NOMO-1 treated with DMSO at 0.1 percent for 48 hours (cell line): ENCODE measurements around the gene C1QTNF9.
"Not testable (repeated sequence)": the region's sequence is repeated elsewhere in the genome, so short reads cannot be mapped to it uniquely, and the experiment has no call there.

Experiments used
- DNase-seq: peaks from one replicate; lab custom pipeline; 2025; ENCODE audit not compliant: unreplicated experiment; lab: John Stamatoyannopoulos, UW

C1QTNF9 gene

DNA sequence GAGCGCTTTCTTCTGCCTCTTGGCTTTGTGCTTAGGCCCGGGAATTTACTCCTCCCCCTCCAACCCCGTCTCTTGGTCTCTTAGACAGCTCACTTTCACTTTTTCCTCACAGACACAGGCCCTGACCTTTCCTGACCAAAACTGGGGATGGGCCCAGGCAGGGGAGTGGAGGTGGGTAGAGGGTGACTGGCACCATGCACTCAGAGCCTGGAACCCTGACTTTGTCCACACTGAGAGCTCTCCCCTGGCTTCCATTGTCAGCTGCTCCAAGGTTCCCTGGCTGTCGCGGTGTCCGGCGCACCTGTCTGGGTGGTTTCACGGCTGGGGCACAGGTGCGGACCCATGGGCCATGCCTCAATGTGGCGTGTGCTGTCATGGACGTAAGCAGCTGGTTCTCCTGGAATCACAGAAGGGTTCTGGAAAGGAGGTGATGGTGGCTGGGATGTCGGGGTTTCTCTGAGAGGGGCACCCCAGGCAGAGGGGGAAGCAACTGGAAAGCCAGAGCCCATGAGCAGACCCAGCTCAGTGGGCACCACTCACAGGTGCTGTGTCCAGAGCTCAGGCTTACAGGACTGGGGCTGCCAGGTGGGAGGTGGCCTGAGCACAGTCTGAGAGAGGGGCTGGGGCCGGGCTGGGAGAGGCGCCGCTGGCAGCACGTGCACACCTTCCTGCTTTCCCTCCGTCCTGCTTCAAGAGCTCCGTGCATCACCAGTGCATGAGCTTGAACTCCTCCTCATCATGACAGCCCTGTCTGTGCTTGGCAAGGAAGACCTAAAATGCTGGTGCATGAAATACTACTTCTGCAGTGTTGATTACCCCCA, 28.0 kb upstream of the C1QTNF9 start:
- no peak for DNase-seq

DNA sequence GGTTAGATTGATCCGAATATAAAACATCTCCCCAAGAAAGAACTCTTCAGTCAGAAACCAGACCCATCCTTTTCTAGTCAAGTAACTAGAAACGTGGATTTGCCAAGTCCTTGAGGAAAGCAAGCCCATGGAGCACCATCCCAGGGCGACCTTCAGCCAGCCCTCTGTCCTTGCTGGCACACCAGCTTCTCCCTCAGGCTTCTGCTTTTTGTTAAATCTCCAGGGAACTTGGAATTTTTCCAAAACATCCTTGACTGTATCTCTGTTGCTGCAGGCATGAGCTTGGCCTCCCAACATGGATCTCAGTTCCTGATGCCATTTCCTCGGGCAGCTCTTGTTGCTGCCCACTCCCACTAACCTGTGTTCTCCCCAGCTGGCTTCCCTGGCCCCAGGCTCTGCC, 27.1 kb upstream of the C1QTNF9 start:
- no peak for DNase-seq

DNA sequence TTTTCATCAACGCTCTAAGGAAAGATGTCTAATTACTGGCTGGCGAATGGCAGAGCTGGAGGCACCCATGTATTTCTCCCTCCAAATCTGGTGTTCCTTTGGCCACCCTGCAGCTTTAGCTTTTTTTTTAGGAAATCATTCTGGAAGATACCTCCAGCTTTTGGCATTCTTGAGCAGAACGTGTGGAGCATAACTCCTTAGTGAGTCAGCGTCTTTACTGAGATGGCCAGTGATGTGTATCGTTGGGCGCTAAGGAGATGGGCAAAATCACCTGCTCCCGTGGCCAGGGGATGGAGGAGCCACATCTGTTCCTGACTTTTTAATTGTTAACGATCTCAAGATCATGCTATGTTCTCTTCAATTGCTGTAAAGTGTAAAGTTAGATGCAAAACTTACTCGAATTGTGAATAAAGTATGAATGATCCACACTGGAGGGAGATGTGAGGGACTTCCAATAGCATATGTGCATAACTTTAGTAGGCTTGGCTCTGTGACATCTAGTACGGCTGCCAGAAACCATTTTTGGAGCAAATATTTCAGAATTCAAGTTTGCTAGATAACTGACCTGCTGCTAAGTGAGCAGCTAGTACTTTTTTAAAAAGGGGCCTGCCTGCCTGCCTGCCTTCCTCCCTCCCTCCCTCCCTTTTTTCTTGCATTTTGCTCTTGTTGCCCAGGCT, 24.4 kb upstream of the C1QTNF9 start:
- no peak for DNase-seq

DNA sequence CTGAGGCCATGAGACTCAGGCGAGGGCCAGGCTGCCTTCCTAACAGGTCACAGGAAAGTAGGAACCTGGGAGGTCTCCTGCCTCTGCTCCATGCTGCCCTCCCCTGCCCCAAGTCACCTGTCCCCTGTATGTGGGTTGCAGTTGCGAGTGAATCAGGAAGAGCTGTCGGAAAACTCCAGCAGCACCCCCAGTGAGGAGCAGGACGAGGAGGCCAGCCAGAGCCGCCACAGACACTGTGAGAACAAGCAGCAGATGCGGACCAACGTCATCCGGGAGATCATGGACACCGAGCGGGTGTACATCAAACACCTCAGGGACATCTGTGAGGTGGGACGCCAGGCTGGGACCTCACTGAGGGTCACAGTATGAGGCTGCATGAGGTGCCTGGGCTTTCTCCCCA, 22.8 kb upstream of the C1QTNF9 start:
- no peak for DNase-seq

DNA sequence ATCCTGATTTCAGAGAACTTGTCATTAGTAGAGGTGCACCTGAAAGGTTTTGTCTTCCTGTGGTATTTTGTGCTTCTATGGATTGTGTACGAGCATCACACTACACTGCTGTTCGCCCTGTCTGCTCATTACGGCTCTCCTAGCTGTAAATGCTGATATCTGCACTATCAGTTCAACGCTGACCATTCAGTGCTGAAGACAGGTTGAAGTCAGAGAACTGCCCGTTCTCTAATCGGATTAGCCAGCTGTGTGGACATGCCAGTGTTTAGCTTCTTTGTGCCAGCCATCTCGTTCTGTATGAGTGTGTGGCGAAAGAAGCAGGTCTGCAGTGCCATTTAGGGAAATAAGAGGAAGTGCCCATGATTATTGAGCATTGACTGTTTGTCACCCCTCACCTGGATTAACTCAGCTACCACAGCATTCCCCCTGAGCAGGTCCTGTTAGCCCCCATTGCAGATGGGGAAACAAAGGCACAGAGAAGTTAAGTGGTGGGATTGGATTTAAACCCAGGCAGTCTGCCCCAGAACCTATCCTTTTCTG, 21.6 kb upstream of the C1QTNF9 start:
- peak; percentile 24 for DNase-seq

DNA sequence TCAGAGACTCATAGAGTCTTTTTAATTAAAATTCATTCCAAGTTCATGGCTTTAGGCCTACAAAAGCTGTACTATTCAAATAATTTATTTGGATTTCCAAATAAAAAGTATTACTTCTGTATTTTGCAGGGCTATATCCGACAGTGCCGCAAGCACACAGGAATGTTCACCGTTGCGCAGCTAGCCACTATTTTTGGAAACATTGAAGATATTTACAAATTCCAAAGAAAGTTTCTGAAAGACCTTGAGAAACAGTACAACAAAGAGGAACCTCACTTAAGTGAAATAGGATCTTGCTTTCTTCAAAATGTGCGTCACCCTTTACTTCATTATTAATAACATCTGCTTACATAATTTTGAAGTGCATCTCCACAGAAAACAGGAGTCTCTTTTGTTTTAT, 20.5 kb upstream of the C1QTNF9 start:
- DNase-seq = peak; percentile 77

DNA sequence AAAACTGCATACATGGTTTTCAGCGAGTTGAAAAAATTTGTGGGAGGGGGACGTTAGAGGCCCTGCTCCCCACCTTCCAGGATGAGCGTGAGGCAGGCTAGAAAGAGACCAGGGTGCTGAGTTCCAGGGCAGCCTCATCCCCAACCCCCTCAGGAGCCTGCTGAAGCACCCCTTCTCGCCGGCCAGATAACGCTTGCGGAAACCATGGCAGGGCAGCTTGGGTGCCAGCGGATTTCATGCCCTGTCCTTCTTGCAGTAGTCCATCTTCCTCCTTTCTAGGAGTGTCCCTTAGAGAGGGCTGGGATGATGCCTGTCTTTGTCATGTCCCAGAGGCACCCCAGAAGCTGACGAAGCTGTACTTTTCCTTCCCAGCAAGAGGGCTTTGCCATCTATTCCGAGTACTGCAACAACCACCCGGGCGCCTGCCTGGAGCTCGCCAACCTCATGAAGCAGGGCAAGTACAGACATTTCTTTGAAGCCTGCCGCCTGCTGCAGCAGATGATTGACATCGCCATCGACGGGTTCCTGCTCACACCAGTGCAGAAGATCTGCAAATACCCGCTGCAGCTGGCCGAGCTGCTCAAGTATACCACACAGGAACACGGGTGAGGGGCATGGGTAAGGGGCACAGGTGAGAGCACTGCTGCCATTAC, 19.0 kb upstream of the C1QTNF9 start:
- no peak for DNase-seq

DNA sequence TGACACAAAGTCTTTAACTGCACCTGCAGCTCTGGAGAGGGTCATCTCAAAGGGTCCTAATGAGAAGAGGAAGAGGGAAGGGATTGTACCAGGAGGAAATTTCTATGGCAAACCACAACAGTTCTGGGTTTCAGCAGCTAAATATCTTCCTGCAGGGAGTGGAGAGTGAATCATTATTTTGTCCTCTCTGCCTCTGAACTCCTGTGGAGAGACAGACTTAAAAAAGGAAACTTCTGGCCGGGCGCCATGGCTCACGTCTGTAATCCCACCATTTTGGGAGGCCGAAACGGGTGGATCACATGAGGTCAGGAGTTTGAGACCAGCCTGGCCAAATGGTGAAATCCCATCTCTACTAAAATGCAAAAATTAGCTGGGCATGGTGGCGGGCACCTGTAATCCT, 16.9 kb upstream of the C1QTNF9 start:
- no peak for DNase-seq

DNA sequence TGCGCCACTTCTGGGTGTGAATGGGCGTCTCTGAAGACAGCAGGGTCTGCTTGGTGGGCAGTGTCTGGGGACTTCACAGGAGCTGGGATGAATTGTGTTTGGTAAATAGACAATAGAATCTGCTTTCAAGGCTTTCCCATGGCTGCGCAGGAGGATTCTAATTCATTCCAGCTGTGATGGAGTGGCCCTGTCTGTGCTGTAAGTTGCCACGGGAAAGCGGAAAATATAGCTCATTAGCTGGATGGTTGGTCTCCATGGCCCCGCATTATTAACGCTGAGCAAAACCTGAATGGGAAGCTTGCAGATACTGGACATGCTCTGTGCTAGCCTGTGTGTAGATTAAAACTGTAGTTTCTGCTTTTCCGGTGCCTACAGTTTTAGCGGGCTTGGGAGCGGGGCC, 15.6 kb upstream of the C1QTNF9 start:
- DNase-seq = no peak

DNA sequence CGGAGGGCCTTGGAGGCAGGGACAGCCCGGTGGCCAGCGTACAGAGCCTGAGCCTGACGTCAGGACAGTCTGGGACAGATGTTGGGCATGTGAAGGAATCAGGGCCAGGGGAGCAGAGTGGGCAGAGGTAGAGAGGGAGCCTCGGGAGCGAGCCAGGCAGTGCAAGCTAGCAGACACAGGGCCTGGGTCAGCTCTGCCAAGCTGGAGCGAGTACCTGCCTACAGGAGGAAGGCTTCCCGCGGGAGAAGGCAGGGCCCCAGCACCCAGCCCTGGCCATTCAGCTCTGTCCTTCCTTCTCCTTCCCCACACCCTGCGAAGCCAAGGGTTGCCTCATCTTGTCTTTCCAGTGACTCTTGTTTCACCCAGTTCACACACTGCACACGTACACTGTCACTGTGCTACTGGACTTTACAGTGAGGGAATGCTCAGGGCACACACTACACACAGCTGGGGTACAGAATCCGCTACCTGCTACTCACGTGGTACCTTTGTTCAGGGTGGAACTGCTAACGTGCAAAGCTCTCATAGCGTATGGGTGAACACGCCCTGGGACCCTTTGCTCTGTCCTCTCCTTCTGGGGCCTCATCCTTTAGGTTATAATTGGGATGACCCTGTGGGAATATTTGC, 9.8 kb upstream of the C1QTNF9 start:
- DNase-seq = no peak

DNA sequence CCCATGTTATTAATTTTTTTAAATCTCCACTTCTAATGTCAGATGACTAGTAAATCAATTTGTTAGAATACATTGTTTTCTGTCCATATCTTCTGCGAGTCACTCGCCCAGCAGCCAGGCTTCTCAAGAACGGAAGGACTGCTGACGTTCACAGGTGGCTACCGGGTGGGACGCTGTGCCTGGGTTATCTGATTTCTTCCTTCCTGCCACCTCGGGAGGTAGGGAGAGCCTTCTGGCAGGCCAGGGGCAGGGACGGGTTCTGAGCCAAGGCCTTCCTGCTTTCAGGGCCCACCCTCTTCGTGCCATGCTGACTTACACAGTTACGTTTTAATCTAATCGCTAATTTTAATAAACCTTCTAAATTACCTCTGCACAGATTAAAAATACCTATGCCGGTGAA, 7.9 kb upstream of the C1QTNF9 start:
- DNase-seq = no peak

DNA sequence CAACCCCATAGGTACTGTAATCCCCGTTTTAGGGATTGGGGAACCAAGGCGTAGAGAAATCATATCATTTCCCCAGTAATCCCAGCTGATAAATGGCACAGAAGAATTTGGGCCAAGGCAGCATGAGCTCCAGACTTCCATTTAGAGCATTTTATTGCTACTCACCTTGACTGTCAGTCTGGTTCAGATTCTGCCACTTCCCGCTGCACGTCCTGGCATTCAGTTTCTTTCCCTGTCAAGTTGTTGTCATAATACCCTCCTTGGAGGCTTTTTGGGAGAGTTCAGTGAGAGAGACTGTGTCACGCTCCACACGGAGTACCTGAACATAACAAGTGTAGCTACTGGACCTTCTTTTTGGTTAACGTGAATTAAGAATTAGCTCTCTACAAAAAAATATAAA, 7.5 kb upstream of the C1QTNF9 start:
- no peak for DNase-seq

DNA sequence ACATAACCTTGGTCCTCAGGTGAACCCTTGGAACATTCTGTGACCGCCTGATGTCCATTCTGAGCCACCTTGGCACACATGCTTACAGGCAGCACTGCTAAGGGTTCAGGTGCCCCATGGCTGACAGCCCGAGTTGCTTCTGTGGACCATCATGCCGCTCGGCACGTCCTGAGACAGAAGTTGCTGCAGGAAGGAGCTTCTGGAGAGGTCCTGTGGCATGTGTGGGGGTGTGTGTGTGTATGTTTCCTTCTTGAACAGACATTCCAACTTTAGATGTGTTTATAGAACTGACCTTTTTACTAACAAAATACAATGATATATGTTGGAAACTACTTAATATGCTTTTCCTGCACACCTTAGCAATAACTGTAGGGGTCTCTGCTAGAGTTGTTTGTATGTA, 4.8 kb upstream of the C1QTNF9 start:
- DNase-seq = no peak

DNA sequence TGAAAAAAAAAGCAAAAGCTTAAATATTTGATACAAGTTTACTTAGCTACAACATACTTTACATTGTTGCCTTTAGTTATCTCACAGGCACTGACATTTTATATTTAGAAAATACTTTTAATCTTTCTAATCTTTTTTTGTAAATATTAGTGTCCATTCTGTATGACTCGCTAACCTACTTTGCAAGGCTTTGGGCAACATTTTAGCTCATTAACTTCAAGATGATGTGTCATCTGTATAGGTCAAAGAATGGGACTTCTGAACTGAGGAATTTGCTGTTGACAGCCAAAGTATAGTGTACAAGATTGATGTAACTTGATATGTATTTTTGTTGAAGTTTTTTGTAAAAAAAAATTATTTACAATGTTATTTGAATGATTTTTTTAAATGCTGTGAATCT, 2.7 kb upstream of the C1QTNF9 start:
- DNase-seq = no peak

DNA sequence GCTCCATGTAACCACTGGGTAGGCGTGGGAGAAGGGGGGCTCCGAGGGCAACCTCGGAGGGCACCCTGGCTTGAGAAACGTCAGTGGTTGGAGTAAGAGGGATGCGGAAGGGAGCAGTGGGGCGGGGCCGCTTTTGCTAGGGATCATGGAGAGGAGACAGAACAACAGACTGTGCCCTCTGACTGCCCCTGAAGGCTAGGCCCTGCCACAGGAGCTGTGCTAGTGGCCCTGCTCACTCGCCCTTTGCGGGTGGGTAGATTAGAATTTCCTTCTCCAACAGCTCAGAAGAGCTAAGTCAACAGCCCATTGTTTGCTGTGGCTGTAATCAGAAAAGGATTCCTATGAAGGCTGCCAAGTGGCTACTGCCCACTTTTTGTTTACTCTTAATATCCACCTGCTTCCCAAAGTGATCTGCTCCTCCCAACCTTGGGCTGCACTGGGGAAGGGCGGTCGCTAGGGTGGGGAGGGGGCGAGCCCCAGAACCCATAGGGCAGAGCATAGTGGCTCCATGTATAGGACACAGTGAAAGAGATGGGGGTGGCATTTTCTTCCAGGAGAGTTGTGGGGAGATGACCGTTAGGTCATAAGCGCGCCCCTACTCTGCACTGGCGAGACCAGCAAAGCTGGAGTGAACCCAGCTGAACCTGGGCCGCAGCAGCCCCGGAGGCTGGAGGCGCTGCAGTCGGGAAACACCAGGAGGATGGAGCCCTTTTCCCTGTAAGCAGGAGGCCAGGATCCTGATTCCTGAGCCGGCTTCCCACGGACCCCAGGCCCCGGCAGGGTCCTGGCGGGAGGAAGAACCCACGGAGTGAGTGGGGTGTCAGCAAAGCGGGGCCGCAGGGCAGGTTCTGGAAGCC, 1.9 kb upstream of the C1QTNF9 start:
- no peak for DNase-seq

DNA sequence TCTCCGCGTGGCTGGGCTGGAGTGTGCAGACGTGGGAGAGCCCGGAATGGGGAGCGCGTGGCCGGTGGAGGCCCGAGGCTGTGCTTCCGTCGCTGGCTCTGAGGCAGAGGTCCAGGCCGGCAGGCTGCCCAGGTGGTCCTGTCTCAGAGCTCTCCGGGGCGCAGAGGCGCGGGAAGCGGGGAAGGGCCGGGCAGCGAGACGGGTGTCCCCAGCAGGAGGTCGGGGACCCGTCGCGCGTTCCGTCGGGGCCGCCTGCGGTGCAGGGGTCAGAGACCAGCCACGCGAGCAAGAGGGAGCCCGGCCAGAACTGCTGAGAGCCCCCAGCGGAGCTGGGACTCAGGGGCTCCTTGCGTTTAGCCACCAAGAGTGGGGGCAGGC, 1.3 kb upstream of the C1QTNF9 start:
- DNase-seq = no peak

DNA sequence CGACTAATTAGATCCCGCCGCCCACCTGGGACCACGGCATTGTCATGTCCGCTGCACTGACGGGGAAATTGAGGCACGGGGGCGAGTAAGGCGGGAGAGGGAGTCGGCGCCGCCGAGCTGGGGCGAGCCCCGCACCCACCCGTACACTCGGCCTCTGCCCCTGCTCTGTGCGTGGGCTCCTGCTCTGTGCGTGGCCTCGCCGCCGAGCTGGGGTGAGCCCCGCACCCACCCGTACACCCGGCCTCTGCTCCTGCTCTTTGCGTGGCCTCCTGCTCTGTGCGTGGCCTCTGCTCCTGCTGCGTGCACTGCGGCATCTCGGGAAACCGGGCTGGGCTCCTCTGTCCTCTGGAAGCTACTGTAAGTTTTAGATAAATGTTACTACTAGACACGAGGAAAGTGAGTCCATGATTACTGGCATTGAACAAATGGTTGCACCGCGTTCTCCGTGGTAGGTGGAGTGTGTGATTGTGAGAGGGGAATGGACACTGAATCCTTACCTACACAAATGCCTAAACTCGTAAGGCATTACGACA, 826 bp upstream of the C1QTNF9 start:
- no peak for DNase-seq

DNA sequence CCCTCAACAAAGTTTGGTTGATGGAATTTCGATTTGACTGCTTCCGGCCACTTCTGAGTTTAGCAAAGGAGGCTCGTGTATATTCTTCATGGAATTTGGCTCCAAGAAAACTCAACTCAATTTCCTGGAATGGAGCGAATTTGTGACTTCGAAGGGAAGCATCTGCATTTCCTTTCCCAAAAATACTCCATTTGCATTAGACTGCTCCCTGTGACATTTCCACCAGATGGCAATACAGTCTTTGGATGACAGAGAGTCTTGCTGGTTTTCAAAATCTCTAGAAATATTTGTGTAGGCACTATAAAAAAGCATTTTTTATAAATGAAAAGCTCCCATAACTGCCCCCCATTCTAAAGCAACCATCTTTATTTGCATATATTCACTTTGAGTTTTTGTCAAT, 4.1 kb downstream of the C1QTNF9 start:
- no peak for DNase-seq

DNA sequence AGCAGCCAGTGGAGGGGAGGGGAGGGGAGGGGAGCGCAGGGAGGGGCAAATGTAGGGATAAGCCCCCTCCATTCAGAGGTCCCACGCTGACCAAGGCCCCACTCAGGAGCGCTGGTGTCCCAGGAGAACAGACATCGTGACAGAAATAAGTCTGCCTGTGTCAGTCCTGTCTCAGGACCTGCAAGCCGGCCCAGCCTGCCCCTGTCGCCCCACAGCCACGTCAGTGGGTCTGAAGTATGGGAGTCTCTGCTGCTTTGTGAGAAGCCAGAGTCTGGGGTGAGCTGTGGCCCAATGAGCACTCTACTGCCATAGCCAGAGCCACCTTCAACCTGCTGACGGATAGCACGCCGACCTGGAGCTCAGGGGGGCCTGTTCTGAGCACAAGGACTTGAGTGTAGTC, 8.5 kb downstream of the C1QTNF9 start:
- not testable (repeated sequence) for DNase-seq

DNA sequence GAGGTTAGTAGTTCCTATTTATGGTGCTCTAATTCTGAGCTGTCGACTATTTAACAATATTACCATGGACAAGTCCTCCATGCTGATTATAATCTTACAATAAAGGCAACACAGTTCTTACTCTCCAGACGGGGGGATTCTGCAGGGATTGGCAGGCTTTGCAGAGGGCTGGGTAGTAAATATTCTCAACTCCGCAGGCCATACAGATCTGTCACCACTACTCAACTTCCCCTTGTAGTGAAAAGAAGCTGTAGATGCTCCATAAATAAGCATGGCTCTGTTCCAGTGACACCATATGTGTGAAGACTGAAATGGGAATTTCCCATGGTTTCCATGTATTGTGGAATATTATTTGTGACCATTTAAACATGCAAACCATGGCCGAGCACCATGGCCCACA, 9.5 kb downstream of the C1QTNF9 start:
- DNase-seq = not testable (repeated sequence)
